Measurements from ENCODE around the gene AGRN. TPM values are rescaled to one million over a fixed set of nuclear protein-coding genes. Genes with fewer than 3 reads are reported as not detected.
"Not testable (repeated sequence)": the region's sequence is repeated elsewhere in the genome, so short reads cannot be mapped to it uniquely, and the experiment has no call there.

The AGRN gene
- total and polyA plus RNA-seq, 8 donors, result 40.5 to 166 (median 71.4) TPM

GRCh38 chr1:1065265-1065939, 45.5 kb downstream of the AGRN start:
- Histone ChIP-seq H3K27me3 (peaks cover 0 to 9% (median 0%) of the 10 kb centered on the region in 4 donors), H3K27ac (no peak overlapping the region), H3K36me3 (no peaks in the 10 kb centered on the region), H3K4me1 (peaks cover 0 to 10% (median 9%) of the 10 kb centered on the region in 3 donors), H3K9me3 (no peaks in the 10 kb centered on the region), H3K4me3 (no peak overlapping the region)
- TF ChIP-seq CTCF (IDR thresholded peaks at IDR 0.05), result no peak
- WGBS, 2 donors, result 49 to 51% methylated on average over 19 to 20 of the region's 20 CpGs
- FAIRE-seq, result no peak
- intact Hi-C loops (cut with DNase I), result loop anchor here in 2 of 3 donors (5.0 to 10.0 kb wide), 2 partner anchors 81 to 83 kb away; partner anchors contain the start of gene PERM1 (in 2 of the 2)
- DNase-seq, result no peak
- ATAC-seq, result no peak

- not testable (repeated sequence) for DNase-seq, H3K27me3 ChIP-seq, H3K4me1 ChIP-seq, ATAC-seq, H3K9me3 ChIP-seq, FAIRE-seq, H3K4me3 ChIP-seq, H3K27ac ChIP-seq, H3K36me3 ChIP-seq
- intact Hi-C loops (cut with DNase I), result loop anchor here in 2 of 3 donors (5.0 to 10.0 kb wide), 2 partner anchors 81 to 84 kb away; partner anchors contain the start of gene PERM1 (in 2 of the 2)
- 68 to 73% methylated on average over 11 of the region's 11 CpGs for WGBS, 2 donors
Observed at GRCh38 chr1:1065940-1066304, 46.0 kb downstream of the AGRN start.

GRCh38 chr1:1066403-1067283, 46.7 kb downstream of the AGRN start:
- intact Hi-C loops (cut with DNase I), result loop anchor here in 2 of 3 donors (5.0 to 10.0 kb wide), 2 partner anchors 82 to 84 kb away; partner anchors contain the start of gene PERM1 (in 2 of the 2)
- ATAC-seq, result no peak
- 65 to 74% methylated on average over 27 of the region's 27 CpGs for WGBS, 2 donors

GRCh38 chr1:1067284-1067859, 47.5 kb downstream of the AGRN start:
- Histone ChIP-seq H3K4me3 (peak overlapping the region in 2 of 4 donors; percentile 43 to 59), H3K27ac (peak overlapping the region in 1 of 4 donors; percentile 47), H3K9me3 (no peaks in the 10 kb centered on the region), H3K4me1 (peaks cover 0 to 10% (median 9%) of the 10 kb centered on the region in 3 donors), H3K36me3 (no peaks in the 10 kb centered on the region), H3K27me3 (no peaks in the 10 kb centered on the region)
- TF ChIP-seq CTCF (IDR thresholded peaks at IDR 0.05), result no peak
- DNase-seq (no peak), ATAC-seq (no peak), FAIRE-seq (no peak)
- 90 to 91% methylated on average over 53 to 54 of the region's 54 CpGs for WGBS, 2 donors
- intact Hi-C loops (cut with DNase I), result loop anchor here in 2 of 3 donors (5.0 to 10.0 kb wide), 2 partner anchors 83 to 85 kb away; partner anchors contain the start of gene PERM1 (in 2 of the 2)

More at GRCh38 chr1:1066403-1067283, 46.7 kb downstream of the AGRN start:
- Histone ChIP-seq H3K27ac (no peak overlapping the region), H3K9me3 (no peaks in the 10 kb centered on the region), H3K4me1 (peaks cover 0 to 10% (median 9%) of the 10 kb centered on the region in 3 donors), H3K36me3 (no peaks in the 10 kb centered on the region), H3K27me3 (no peaks in the 10 kb centered on the region), H3K4me3 (no peak overlapping the region)
- no peak for TF ChIP-seq CTCF (IDR thresholded peaks at IDR 0.05)
- DNase-seq (no peak), FAIRE-seq (no peak)

All from pancreas (tissue), 10 donors.